ENCODE measurements around the gene AXIN1.
"Not testable (repeated sequence)": the region's sequence is repeated elsewhere in the genome, so short reads cannot be mapped to it uniquely, and the experiment has no call there.

AXIN1 gene

DNA sequence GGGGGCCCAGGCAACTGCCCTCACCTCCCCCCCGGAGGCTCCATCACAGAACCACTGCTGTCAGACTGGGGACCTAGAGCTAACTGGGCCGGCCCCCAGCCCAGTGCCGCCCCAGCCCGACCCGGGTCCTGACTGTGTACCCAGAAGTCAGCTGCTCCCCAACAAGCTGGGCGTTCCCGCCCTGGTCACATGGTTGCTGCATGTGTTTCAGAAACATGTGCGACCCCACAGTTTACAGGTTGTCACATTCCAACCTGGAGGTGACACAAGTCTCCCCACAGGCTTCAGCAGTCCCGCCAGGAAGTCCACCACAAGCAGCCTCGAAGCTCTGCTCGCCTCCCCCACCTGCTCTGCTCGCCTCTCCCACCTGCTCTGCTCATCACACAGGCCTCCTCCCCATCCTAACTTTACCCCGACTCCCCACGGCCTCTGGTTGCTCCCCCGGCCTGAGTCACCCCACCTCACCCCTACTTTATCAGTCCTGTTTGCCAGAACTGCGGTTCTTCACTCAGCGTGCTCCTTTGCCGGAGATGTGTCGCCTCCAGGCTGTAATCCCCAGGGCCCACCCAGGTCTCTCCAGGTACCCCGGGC, 16.8 kb upstream of the AXIN1 start:
- DNase-seq: no peak

DNA sequence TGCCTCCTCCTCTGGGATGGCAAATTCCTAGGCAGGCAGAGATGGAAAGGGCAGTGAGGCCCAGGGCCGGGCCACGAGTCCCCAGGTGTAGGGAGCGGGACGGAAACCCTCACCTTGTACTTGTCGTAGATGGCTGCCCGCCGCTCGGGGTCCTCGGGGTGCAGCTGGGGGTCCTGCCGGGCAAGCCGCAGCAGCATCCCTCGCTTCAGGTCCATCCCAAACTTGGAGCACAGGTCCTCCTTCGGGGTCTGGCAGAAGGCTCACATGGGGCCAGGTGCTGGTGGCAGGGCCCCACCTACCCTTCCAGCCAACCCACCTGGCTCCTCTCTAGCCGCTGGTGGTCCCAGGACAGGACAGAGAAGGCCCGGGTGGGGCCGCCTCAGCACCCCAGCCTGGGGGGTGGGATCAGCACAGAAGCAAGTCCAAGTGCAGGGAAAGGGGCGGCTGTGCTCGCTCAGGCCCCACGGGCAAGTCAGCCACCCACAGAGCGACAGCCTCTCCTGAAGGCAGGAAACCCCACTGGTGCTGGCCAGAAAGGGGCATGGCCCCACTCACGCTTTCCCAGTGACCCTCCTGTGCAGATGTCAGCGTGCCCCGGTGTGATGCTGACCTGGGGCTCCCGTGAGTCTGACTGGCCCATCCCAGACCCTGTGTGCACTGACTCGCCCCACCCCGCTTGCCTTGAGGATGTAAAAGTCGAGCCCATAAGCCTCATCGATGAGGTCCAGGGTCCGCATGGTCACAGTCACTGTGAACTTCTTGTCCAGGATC, 16.1 kb upstream of the AXIN1 start:
- DNase-seq: no peak

DNA sequence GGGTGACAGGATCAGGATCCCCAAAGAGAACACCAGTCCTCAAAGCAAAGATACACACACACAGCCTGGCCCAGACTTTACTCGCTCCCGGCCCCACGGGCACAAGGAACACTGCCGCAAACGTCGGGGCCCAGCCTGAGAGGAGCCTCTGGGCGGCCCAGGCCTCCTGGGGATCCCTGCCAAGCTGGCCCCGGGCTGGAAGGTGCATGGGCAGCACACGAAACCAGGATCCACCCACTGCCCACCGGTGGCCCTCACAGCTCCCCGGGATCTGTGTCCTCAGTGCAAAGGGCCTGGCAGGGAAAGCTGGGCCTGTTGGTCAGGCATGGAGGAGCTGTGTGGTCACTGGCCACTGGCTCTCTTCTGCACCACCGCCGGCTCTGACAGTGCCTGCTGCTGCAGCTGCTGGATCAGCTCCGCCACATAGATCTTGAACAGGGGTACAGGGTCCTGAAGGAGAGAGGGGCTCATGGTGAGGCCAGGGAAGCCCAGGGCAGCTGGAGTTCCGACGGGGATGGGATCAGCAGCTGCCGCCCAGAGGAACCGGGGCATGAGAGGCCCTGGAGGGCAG, 14.9 kb upstream of the AXIN1 start:
- DNase-seq: no peak

DNA sequence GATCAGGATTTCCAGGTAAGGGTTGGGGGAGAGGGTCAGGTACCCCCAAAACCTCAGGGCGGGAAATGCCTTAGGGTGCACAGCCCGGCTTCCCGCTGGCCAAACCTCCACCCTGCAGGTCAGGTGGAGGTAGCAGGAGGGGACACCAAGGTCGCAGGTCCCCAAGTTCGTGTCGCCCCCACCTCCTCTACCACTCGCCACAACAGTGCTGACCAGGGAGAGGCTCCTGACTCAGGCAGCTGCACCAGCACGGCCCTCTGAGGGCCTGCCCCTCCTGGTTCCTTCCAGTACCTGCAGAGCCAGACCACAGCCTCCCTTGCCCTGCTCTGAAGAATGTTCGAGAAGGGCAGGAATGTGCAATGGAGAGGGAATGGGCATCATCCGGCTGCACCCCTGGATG, 14.0 kb upstream of the AXIN1 start:
- DNase-seq: no peak

DNA sequence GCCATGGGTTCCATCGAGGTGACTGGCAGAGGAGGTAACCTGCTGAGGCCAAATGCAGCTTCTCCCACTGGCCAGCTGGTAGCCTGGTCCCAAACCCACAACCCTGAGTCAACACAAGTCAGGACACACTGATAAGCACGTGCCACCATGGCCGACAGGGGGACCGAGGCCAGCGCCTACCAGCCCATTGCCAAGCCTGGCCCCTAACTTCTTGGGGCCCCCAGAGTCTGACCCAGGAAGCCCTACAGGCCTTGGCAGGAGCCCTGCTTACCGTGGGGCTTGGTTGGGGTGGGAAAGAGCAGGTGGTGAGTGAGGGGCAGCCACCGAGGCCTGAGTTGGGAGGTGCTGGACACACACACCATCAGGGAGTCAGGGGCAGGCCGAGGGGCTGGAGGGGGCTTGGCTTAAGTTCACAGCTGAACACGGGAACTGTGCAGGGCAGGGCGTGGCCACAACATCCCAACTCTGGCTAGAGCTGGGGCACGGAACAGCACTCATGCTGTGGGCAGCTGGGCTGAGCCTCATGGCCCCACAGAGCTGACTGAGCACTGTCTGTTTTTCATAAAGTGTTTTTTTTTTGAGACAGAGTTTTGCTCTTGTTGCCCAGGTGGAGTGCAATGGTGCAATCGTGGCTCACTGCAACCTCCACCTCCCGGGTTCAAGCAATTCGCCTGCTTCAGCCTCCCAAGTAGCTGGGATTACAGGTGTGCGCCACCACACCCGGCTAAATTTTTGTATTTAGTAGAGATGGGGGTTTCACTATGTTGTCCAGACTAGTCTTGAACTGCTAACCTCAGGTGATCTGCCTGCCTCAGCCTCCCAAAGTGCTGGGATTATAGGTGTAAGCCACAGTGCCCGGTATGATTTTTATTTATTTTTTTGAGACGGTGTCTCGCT, 12.3 kb upstream of the AXIN1 start:
- no peak for DNase-seq

DNA sequence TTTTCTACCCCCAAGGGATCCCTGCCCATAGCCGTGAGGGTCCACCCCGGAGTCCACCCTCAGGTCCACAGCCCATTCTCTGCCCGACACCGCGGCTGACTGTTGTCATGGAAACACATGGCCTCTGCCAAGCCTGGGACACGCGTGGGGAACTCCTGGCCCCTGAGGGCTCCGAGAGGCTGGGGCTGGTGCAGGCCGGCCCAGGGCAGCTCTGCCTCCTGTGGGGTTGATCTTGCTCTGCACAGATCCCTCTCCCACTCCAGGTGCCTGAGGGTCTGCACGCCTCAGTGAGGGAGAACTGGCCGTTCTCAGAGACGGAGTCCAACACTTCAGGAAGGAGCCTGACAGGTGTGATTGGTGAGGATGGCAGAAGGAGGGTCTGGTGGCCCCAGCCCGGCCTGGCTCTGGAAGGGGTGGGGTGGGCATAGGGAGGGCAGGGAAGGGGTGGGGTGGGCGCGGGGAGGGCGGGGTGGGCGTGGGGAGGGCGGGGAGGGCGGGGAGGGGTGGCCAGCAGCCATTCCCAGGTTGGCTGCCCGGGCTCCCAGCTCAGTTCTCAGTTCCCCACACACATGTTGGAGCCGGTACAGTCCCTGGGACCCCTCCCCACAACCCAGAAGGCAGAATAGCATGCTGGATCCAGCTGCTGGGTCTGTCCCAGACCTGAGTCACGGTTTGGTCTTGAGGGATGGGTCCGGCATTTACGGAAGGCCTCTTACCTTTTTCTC, 11.4 kb upstream of the AXIN1 start:
- no peak for DNase-seq

DNA sequence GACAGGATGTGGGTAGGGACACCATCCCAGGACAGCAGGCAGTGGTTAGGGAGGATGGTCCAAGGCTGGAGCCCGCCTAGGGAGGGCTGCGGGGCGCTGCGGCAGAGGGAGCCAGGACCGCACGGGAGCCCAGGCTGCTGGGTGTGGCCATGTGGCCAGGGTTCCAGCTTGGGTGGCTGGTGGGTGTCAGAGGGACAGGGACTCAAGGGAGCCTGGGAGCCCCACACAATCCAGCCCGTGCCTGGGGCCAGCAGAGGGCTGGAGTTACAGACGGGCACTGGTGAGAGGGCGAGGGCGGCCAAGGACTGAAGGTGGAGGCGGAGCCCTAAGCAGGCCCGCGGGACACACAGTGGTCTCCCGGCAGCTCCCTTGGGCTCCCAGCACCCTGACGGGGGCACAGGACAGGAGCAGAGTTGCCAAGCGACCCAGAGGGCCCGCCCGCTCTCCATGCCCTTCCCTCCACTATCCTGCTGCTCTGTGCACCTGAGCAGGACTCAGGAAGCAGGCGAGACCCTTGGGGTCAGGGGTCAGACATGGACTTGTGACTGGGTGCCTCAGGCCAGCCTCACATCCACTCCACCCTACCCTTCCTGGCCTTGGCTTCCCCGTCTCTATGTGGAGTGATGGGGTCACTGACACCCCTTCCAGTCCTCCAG, 10.7 kb upstream of the AXIN1 start:
- no peak for DNase-seq

DNA sequence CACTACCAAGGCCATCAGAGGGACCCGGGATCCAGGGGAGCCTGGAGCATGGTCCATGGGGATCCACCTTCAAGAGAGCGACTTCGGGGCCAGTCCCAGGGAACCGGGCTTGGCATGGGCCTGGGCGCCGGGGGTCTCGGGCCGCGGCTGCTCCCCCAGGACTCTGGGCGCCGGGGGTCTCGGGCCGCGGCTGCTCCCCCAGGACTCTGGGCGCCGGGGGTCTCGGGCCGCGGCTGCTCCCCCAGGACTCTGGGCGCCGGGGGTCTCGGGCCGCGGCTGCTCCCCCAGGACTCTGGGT, 10.1 kb upstream of the AXIN1 start:
- not testable (repeated sequence) for DNase-seq

DNA sequence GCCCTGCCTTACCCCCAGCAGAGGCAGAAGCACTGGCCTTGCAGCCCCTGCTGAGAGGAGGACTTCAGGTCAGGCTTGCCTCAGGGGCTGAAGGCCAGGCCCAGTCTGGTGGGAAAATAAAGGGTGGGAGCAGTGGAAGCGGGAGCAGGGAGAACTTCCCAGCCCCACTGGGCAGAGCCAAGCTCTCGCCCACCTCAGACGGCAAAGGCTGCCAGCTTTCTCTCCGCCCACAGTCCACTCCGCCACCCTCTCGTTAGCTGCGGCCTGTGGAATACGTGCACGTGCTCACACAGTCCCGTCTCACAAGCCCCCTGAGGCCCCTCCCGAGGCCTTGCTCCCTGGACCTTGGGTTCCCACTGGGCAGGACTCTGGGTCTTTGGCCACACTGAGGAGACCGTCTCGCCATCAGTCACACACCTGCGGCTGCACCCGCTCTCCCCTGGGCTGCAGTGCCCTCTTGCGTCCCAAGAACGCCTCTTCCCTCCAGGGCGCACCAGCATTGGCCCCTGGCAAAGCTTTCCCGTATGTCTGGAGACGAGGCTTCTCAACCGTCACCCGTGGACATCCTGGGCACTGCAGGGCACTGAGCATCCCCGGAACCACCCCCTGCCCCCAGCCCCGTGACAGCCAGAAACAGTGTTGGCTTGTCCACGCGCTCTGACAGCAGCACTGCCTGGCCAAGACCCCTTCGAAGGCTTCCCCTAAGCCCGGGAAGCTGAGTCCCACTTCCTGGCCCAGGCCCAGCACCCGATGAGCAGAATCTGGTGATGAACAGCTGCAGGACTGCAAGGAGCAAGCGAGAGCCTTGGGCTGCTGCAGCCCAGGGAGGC, 9.6 kb upstream of the AXIN1 start:
- peak; percentile 46 to 52 (median 48) for DNase-seq

DNA sequence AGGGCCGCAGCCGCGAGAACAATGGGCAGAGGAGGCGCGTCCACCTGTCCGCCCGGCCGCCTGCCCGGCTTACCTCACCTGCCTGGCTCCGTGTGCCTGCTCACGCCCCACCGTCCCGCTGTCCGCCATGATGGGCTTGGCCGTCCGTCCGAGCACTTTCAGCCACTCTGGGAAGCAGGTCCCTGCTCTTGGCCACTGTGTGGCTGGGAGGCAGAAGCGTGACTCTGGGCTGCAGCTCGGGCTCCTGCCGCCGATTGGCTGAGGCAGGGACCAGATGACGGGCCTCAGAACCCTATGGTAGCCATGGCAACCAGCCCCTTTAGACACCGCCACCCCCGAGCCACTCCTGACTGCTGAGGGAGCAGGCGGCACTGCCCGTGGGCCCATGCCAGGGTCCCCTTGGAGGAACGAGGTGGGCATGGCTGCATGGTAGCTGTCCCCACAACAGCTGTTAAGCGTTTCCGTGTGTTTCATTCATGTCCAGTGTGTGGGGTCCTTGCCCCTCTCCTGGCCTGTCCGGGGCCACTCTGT, 8.9 kb upstream of the AXIN1 start:
- DNase-seq: no peak

DNA sequence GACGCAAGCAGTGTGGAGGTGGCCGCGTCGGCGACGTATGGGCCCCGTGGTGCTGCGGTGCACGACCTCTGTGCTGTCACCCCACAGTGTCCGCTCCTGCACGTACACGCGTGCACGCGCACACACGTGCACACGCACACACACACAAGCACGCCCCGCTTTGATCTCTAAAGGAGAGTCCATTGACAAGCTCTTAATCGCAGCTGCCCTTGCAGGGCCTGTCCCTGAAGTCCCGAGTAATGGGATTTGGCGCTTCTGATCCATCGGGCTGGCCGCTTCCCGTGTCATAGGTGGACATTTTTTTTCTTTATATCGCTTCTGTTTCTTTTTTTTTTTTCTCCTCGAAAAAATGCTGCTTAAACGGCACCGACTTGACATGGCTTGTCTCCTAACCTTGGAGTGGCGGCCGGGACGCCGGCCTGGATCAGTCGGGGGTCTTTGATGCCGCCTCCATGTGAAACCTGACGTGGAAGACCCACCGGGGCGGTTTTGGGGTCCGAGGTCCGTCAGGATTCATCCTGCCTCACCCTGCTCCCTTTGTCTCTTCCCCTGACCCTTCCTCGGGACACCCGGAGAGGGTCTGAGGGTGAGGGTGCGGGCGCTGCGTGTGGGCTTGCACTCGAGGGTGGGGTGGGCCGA, 8.3 kb upstream of the AXIN1 start:
- no peak for DNase-seq

DNA sequence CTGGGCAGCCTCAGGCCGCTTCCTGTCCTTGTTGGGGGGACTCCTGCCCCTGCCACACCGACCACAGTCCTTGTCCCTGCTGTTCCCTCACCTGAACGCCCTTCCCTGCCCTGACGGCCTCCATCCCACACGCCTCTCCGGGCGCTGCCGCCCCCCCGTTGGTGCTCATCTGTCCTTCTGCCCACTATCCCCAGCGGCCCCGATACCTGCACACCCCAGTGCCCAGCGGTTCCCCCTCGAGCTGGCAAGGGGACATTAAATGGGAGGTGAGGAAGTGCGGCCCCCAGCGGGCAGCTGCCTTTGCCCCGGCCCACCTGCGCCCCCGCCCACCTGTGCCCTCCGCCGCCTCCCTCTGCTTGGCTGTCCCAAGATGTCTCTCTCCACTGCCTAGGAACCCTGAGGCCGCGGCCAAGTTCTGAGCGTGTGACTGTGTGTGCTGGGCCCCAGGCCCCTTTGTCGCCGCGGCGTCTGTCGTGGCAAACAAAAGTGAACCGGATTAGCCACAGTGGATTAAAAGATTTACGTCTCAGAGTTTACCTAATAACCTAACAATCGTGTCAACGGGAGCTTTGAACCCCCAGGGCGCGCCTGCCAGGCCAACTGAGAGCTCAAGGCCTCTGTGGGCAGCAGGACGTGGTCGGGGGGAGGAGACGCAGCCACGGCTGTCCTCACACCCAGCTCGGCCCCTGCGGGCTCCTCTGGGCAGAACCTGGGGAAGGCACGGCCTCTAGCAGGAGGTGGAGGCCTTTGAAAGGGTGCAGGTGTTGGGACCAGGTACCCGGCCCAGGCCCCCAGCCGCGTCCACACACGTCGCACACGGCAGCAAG, 7.6 kb upstream of the AXIN1 start:
- DNase-seq: no peak

DNA sequence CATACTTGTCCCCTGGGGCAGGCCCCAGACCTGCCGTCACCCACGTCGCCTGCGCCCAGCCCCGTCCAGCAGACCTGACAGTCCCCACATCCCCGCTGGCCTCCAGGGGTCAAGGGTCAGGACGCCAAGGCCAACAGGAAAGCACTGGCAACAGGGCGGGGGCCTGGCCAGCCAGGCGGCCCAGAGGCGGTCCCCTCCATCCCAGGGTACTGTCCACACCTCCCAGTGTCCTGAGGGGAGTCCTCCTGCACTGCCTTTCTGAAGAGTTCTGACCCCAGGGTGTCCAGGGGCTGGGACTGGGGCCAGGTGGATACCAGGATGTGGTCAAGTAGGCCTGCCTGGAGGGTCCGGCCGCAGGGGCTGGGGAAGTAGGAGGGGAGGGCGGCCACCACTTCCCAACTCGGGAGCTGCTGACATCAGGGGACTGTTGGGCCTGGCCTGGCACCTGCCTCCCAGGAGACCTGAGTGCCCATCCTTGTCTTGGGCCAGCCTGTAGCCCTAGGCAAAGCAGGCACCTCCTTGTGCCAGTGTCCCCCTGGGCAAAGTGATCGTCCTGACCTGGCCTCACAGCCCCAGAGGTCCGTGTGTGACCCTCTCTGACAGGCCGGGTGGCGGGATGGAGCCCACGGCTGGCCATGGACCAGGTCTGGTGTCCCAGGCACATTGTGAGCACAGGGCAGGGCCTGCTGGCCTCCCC, 6.7 kb upstream of the AXIN1 start:
- no peak for DNase-seq

DNA sequence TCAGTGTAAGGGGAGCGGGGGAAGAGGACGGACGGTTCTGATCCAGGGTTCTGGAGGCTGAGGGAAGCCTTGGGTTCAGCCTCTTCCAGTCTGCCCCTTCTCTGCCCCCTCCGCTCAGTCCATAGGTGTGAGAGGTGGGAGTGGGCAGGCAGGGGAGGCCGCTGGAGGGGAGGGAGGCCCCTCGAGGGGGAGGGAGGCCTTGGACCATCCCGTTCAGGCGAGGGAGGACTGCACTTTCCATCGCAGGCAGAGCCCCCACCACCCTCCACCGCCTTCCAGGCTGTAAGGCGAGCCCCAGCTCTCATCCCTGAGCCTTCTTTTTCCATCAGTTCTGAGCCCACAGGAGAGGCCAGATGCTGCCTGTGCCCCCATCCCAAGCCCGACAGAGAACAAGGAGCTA, 4.2 kb upstream of the AXIN1 start:
- DNase-seq: no peak

DNA sequence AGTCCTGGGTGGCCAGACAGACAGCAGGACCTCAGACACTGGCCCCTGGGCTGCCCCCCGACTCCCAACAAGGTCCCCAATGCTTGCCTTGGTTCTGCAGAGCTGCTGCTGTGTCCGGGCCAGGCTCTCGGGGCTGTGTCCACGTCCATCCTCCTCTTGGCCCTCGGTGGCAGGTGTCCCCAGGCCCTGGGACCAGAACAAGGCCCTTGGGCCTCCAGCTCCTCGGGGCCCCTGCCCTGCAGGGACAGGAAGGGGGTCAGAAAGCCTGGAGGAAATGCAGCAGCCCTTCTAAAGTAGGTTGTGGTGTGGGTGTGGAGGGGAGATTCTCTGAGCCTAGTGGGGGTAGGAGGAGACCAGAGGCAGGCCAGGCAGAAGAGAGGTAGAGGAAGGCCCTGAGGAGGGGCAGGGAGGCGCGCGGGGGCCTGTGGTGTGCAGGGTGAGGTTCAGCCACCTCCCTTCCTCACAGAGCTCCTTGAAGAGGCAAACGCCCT, 2.5 kb upstream of the AXIN1 start:
- DNase-seq: peak in 2 of 4 experiments; percentile 33

DNA sequence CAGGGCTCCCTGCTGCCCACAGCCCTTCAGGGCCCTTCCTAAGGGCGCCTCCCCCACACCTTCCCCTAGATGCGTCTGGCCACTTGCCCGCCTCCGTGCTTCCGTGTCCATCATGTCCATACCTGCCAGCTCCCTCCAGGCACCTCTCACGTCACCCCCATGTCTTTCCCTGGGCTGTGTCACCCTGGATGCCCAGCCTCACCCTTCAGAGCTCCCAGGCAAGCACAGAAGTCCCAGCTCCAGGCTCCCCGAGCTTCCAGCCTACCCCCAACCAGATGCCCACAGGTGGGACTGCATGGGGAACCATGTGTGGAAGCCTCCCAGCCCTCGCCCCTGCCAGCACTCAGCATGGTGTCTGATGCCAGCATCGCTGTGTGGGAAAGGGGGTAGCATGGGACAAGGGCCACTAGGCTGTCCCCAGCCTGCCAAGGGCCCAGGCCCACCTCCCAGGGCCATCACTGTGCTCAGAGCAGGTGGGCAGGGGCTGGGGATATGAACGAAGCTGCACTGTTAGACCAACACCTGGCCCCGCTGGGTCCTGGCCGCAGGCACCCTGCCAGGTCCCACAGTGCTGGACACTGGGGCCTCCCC, 1.9 kb upstream of the AXIN1 start:
- no peak for DNase-seq

DNA sequence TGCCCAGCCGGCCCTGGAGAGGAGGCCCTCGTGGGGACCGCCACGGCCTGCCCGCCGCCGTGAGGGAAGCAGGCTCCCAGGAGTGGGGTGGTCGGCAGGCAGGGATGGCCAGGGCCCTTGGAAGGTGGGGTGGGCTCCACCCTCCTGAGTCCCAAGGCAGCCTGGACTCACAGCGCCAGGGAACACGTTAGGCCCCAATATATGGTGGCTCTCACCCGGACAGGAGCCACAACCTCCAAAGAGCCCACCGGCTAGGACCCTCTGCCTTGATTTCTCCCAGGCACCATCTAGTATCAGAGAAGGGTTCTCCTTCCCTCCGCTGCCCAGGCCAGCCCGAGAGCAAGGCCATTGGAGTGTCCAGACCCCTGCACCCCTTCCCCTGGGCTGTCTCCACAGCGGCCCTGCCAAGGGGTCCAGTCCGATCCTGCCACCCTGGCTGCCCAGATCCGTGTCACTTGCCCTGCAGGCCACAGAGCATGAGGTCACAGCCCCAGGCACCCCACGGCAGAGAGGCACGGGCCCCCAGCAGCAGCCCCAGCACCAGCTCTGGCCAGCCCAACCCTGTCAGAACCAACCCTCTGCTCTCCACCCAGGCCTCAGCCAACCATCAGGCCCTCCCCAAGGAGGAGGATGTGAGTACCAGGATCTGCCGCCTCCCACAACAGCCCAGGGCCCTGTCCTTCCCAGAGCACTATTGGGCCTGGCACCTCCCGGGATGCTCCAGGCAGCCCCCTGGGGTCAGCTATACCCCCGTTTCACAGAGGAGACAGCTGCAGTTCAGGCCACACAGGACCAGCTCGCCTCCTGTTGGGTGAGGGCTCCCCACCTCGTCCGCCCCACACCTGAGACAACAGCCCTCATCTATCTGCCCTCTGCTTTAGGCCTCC, 1.1 kb upstream of the AXIN1 start:
- no peak for DNase-seq

Data from activated CD4-positive, CD25-positive, alpha-beta regulatory T cell (primary cell).